ENCODE results near the gene TBC1D9.

TBC1D9 gene

GRCh38 chr4:140720387-140721304 lies 35.5 kb downstream of the TBC1D9 start:
- no peak for DNase-seq (ENCODE audit: low spot score)

GRCh38 chr4:140719686-140720085 lies 36.5 kb downstream of the TBC1D9 start:
- no peak for DNase-seq (ENCODE audit: low spot score)

- DNase-seq (ENCODE audit: low spot score) = no peak
Observed at GRCh38 chr4:140719022-140719421, 37.2 kb downstream of the TBC1D9 start.

- DNase-seq (ENCODE audit: low spot score) = no peak
Observed at GRCh38 chr4:140718241-140718952, 37.8 kb downstream of the TBC1D9 start.

GRCh38 chr4:140717313-140717712 lies 38.9 kb downstream of the TBC1D9 start:
- DNase-seq (ENCODE audit: low spot score) = no peak

- no peak for DNase-seq (ENCODE audit: low spot score)
Observed at GRCh38 chr4:140715119-140715518, 41.1 kb downstream of the TBC1D9 start.

GRCh38 chr4:140711910-140712309 lies 44.3 kb downstream of the TBC1D9 start:
- DNase-seq (ENCODE audit: low spot score) = no peak

- no peak for DNase-seq (ENCODE audit: low spot score)
Observed at GRCh38 chr4:140710908-140711622, 45.1 kb downstream of the TBC1D9 start.

- no peak for DNase-seq (ENCODE audit: low spot score)
Observed at GRCh38 chr4:140707325-140707724, 48.9 kb downstream of the TBC1D9 start.

- no peak for DNase-seq (ENCODE audit: low spot score)
Observed at GRCh38 chr4:140706665-140707064, 49.5 kb downstream of the TBC1D9 start.

- no peak for DNase-seq (ENCODE audit: low spot score)
Observed at GRCh38 chr4:140706276-140706625, 49.9 kb downstream of the TBC1D9 start.

GRCh38 chr4:140705625-140706275 lies 50.4 kb downstream of the TBC1D9 start:
- DNase-seq (ENCODE audit: low spot score) = no peak

GRCh38 chr4:140704964-140705363 lies 51.2 kb downstream of the TBC1D9 start:
- DNase-seq (ENCODE audit: low spot score) = no peak

GRCh38 chr4:140704392-140704960 lies 51.7 kb downstream of the TBC1D9 start:
- DNase-seq (ENCODE audit: low spot score) = no peak

- no peak for DNase-seq (ENCODE audit: low spot score)
Observed at GRCh38 chr4:140703463-140703862, 52.7 kb downstream of the TBC1D9 start.

GRCh38 chr4:140702096-140702757 lies 54.0 kb downstream of the TBC1D9 start:
- DNase-seq (ENCODE audit: low spot score) = no peak

- DNase-seq (ENCODE audit: low spot score) = no peak
Observed at GRCh38 chr4:140701071-140701470, 55.1 kb downstream of the TBC1D9 start.

- DNase-seq (ENCODE audit: low spot score) = no peak
Observed at GRCh38 chr4:140697709-140698560, 58.2 kb downstream of the TBC1D9 start.

- DNase-seq (ENCODE audit: low spot score) = no peak
Observed at GRCh38 chr4:140695483-140695882, 60.7 kb downstream of the TBC1D9 start.

- DNase-seq (ENCODE audit: low spot score) = no peak
Observed at GRCh38 chr4:140693562-140693961, 62.6 kb downstream of the TBC1D9 start.
